HG02884 (cell line): ENCODE data around the gene ADARB1.

ENCODE experiments used
- ATAC-seq: cut with Tn5 transposase; IDR thresholded peaks from one replicate; pipeline ENCODE4 v1.9.1; 2021; ENCODE audit warnings: mild to moderate bottlenecking, moderate library complexity; ENCODE audit not compliant: unreplicated experiment

ADARB1 gene

GRCh38 chr21:45037986-45038385 is 36.4 kb upstream of the ADARB1 start:
- no peak for ATAC-seq

GRCh38 chr21:45039317-45040156 is 34.8 kb upstream of the ADARB1 start:
- ATAC-seq: no peak

- no peak for ATAC-seq
These were observed 34.1 kb upstream of the ADARB1 start for GRCh38 chr21:45040157-45040711.

- no peak for ATAC-seq
These were observed 33.6 kb upstream of the ADARB1 start for GRCh38 chr21:45040739-45041138.

DNA sequence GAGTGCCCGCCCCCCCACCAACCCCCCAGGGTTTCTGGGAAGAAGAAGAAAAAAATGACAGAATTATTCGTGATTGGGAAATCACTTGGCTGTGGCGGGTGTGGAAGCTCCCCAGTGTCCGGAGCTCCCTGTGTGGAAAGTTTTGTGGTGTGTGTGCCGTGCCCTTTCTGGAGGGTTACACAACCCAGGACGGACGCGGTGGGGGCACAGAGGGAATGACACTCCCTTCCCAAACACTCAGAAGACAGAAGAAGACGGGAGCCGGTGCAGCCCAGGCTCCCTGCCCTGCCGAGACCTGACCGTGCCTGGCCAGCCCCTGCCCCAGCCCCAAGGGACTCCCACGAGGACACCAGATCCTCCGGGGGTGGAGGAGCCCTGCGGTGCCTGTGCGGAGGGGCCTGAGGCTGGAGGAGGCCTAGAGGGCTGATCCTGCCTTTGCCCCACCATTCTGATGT is 33.0 kb upstream of the ADARB1 start:
- ATAC-seq: no peak

GRCh38 chr21:45041984-45042663 is 32.3 kb upstream of the ADARB1 start:
- no peak for ATAC-seq

DNA sequence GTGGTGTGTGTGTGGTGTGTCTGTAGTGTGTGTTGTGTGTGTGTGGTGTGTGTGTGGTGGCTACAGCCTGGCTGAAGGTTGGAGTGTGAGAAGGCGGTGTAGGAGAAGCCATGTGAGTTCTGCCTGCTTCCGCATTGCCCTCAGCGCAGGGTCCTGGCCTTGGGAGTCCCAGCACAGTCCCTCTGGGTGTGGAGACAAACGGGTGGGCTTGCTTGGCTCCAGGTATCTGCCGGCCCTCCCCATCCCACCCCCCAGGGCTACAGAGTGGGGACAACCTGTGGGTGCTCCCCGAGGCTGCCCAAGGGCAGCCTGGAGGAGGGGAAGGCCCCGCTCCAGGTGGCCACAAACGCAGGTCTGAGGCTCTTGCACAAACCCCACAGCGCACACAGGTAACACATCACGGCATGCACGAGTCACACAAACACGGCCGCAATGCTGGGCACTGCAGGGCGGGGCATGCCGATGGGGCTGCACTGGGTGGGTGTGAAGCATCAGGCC is 31.7 kb upstream of the ADARB1 start:
- ATAC-seq: no peak

DNA sequence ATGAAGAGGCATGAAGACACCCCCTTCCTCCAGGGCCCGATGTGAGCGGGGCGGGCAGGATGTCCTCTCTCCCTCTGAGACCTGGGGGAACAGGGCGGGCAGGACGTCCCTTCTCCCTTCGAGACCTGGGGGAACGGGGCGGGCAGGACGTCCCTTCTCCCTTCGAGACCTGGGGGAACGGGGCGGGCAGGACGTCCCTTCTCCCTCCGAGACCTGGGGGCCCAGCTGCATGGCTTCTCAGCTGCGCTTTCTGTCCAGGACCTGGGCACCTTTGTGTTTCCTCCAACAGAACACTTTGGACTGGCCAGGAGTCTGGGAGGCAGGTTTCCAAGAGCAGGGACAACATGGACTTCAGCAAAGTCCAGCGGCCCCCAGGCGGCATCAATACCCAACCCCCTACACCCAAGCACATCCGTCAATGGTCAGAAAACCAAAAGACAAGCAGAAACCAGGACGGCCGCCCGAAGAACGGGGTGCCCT is 30.8 kb upstream of the ADARB1 start:
- no peak for ATAC-seq

GRCh38 chr21:45045481-45045880 is 28.9 kb upstream of the ADARB1 start:
- no peak for ATAC-seq

DNA sequence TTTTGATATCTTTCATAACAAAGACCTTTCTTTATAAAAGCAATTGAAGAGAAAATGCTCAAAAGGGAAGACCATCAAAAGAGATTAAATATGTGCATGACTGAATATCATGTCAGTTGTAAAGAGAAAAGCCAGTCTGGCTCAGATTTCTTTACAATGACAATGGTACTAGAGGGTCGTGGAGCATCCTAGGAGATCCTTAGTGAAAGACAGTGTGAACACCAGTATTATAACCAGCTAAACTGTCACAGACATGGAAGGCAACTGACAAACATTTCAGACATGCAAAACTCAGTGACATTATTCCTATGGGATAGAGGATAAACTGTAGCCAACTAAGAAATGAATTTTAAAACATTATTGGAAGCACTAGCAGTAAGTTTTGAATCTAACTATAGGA is 27.1 kb upstream of the ADARB1 start:
- ATAC-seq: no peak

- no peak for ATAC-seq
These were observed 26.2 kb upstream of the ADARB1 start for GRCh38 chr21:45048026-45048698.

GRCh38 chr21:45048968-45049367 is 25.4 kb upstream of the ADARB1 start:
- ATAC-seq: no peak

GRCh38 chr21:45049714-45050344 is 24.6 kb upstream of the ADARB1 start:
- no peak for ATAC-seq

- ATAC-seq: no peak
These were observed 24.0 kb upstream of the ADARB1 start for GRCh38 chr21:45050345-45050796.

GRCh38 chr21:45050797-45051489 is 23.4 kb upstream of the ADARB1 start:
- no peak for ATAC-seq

DNA sequence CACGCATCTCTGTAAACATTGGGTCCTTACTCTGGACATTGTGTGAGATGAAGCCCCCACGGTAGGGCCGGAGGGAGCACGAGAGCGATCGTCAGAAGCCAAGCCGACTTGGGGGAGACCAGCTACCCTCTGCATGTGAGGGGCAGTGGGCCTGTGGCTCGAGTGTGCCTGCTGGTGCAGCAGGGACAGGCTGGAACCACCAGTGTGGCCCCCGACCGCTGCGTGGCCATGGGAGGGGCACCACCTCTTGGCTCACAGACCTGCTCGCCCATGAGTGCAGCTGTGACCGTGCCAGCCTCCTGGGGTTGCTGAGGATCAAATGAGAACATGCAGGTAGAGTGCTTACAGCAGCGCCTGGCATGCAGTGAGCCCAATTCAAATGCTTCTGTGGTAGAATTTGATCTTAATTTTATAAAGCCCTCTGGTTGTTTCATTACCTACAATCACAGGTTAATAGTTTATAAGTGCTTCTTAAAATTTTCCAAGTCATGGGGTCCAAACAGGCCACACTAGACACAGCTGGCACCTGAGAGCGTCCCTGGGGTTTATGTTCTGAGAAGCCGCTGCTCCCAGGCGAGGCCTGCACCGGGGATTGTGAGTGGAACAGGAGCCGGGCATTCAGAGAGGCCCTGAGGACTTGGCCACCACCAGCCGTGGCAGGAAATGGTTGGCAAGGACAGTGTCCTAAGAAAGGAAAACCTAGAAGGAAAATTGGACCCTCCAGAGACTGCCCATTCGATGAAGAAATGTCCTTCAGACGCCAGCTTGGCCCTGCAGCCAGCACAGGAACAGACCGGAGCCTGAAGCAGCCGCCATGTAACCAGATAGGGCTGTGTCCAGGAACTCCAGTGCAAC is 22.6 kb upstream of the ADARB1 start:
- no peak for ATAC-seq

GRCh38 chr21:45052960-45053359 is 21.4 kb upstream of the ADARB1 start:
- no peak for ATAC-seq

GRCh38 chr21:45053561-45054226 is 20.7 kb upstream of the ADARB1 start:
- ATAC-seq: no peak
